NCI-H748 treated with DMSO at 0.1 percent for 48 hours (cell line): Measurements from ENCODE around the gene STXBP1.

Source experiments
- DNase-seq: peaks from one replicate; lab custom pipeline; 2025; lab: John Stamatoyannopoulos, UW

The STXBP1 gene

GRCh38 chr9:127715470-127716337 is 103.6 kb downstream of the STXBP1 start, which contains the start of the genes PTRH1 and TTC16:
Gene PTRH1, minus strand, starts transcription at chr9:127715663. Its CDS starts 24 bp downstream, at chr9:127715639.
Gene TTC16, plus strand, starts transcription at chr9:127716079. Its CDS starts 67 bp downstream, at chr9:127716146.
- DNase-seq, result peak; percentile 87

DNA sequence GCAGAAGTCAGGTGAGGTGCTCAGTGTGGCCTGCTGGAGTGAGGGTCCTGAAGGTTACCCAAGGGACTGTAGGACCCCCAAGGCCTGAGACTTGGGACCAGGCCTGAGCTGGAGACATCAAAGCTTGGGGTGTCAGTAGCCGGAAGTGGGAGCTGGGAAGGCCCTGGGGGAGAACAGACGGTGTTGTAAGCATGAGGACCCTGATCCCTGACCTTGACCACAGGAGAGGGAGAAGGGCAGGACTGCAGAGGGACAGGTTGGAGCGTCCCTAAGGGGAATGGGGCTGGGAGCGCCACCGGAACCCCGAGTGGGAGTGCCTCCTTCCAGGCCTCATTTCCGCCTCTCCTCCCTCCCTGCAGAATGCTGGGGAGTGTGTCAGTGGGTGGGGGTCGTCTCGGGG is 104.3 kb downstream of the STXBP1 start:
- no peak for DNase-seq

DNA sequence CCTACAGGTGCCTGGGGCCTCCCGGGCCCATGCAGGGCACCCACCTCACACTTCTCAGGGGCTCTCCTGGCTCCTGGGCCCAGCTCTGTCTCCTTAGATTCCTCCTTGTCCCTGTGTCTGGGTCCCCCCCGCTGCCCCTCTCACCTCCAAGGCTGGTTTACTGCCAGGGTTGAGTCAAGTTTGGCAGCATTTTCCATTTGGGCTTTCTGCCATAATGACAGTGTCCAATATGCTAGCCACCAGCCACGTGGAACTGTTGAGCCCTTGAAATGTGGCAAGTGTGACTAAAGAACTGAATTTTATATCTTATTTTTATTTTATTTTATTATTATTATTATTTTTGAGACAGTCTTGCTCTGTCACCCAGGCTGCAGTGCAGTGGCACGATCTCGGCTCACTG is 105.7 kb downstream of the STXBP1 start:
- no peak for DNase-seq

GRCh38 chr9:127720031-127720864 is 108.2 kb downstream of the STXBP1 start:
- no peak for DNase-seq

- no peak for DNase-seq
Observed at GRCh38 chr9:127720865-127721227, 108.8 kb downstream of the STXBP1 start.

DNA sequence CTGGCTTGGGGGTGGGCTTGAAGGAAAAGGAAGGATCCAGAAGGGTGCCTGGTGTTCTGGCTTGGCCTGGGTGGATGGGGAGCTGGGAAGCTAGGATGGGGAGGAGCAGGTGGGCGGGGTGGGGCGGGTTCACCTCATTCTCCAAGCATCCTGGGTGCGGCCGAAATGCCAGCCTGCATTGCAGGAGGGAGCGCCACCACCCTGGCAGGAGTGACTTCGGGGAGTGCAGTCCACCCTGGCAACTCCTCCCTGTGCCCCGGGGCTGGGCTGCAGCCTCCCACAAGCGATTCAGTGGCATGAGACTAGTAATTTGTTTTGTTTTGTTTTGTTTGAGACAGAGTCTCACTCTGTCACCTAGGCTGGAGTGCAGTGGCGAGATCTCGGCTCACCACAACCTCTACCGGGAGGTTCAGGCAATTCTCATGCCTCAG is 109.3 kb downstream of the STXBP1 start:
- DNase-seq, result no peak

DNA sequence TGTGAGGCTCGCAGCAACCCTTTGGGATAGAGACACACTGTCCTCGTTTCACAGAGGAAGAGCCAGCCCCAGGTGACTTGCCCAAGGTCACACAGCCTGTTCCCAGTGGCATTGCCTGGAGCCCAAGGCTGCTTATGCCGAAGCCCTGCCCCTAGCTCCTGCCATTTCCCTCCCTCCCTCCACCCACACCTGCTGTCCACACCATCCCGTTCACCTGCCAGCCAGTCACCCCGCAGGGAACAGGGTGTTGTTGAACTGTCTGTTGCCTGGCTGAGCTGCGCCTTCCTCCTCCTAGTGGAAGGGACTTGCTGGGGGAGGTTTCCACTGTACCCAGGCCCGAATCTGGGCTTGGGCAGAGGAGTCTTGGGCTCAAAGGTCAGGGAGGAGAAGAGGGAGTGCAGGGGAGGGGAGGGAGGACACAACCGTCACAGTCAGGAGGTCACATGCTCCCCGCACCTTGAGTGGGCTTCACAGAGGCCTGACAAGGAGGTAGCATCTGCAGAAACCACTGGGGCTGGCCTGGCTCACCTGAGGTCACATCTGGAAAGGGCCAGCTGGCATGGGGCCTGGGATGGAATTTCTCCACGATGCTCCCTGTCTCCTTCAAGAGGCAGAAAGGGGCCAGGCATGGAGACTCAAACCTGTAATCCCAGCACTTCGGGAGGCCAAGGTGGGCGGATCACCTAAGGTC is 110.1 kb downstream of the STXBP1 start:
- DNase-seq, result no peak

DNA sequence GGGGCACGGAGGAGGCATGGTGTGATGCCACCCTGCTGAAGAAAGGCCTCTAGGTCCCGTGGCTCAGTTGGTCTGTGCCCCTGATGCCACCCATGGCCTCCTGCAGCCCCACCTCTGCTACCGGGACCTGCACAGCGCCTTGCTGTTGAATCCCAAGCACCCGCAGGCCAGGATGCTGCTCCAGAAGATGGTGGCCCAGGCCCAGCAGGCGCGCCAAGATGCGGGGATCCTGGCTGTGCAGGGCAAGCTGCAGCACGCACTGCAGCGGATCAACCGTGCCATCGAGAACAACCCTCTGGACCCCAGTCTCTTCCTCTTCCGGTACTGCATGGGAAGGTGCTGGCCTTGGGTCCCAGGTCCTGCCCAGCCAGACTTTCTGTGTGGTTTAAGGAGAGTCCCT is 110.9 kb downstream of the STXBP1 start:
- no peak for DNase-seq

DNA sequence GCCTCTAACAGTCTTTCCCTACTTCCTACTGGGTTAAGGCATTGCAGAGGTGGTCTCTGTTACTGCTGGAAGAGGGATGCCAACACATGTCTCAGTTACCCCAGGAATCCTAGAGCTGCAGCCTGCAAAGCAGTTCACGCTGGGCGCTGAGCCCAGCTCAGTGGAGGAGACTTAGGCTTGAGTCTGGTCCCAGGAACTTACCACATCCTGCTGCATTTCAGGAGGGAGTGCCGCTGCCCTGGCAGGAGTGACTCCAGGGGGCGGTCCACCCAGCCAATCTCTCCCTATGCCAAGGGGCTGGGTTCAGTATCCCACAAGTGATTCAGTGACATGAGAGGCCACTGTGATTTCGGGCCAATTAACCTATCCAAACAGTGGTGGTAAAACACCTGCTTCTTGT is 111.4 kb downstream of the STXBP1 start:
- no peak for DNase-seq

GRCh38 chr9:127724012-127724411 is 111.9 kb downstream of the STXBP1 start:
- no peak for DNase-seq

- no peak for DNase-seq
Observed at GRCh38 chr9:127726871-127727270, 114.8 kb downstream of the STXBP1 start.

- no peak for DNase-seq
Observed at GRCh38 chr9:127728808-127729207, 116.7 kb downstream of the STXBP1 start.

GRCh38 chr9:127729522-127730256 is 117.6 kb downstream of the STXBP1 start:
- no peak for DNase-seq

GRCh38 chr9:127730262-127730661 is 118.2 kb downstream of the STXBP1 start:
- no peak for DNase-seq

DNA sequence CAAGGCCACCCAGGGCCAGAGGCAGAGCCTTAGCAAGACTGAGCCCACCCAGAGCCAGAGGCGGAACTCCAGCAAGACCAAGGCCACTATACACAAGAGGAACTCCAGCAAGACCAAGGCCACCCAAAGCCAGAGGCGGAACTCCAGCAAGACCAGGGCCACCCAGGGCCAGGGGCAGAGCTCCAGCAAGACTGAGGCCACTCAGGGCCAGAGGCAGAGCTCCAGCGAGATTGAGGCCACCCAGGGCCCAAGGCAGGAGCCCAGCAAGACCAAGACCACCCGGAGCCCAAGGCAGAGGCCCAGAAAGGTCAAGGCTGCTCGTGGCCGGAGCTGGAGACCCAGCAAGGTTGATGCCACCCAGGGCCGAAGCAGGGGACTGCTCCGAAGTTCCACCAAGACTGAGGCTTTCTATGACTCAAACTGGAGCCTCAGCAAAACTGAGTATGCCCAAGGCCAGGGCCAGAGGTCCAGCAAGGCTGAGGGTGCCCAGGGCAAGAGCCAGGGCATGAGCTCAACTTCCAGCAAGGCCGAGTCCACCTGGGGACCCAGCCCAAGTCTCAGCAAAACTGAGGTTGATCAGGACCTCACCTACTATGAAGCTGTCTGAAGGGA is 118.8 kb downstream of the STXBP1 start:
- no peak for DNase-seq

- DNase-seq, result no peak
Observed at GRCh38 chr9:127731938-127732337, 119.9 kb downstream of the STXBP1 start.

DNA sequence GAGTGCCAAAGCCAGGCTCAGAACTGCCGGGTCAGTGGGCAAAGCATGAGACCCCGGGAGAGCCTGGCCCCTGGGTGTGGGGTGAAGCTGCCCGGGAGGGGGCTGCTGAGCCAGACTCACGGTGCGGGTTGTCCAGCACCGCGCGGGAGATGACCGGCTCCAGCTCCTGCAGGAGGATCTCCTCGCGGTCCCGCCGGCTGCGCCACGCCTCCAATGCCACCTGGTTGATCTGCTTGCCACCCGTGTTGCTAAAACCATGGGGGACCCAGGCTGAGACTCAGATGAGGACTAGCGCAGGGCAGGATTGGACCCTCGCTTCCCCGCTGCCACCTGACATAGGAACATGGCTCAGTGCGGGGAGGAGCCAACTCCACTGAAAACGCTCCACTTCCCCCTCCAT is 120.4 kb downstream of the STXBP1 start:
- no peak for DNase-seq

DNA sequence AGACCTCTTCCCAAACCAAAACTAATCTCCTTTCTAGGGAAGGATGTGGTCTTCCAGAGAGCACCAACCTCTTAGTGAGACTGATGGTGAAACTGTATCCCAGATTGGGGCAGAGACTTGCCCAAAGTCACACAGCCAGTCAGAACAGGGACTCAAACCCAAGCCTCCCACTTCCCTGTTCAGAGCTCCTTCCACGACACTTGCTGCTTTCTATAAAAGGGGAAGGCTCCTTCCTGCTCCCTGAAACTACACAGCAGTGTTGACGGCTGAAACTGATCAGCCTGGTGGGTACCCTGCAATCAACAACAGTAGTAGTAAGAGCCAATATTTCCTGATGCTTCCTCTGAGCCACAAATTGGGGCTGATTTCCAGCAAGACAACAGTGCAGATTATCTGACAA is 121.5 kb downstream of the STXBP1 start:
- no peak for DNase-seq

GRCh38 chr9:127734247-127734746 is 122.2 kb downstream of the STXBP1 start:
- DNase-seq, result no peak

DNA sequence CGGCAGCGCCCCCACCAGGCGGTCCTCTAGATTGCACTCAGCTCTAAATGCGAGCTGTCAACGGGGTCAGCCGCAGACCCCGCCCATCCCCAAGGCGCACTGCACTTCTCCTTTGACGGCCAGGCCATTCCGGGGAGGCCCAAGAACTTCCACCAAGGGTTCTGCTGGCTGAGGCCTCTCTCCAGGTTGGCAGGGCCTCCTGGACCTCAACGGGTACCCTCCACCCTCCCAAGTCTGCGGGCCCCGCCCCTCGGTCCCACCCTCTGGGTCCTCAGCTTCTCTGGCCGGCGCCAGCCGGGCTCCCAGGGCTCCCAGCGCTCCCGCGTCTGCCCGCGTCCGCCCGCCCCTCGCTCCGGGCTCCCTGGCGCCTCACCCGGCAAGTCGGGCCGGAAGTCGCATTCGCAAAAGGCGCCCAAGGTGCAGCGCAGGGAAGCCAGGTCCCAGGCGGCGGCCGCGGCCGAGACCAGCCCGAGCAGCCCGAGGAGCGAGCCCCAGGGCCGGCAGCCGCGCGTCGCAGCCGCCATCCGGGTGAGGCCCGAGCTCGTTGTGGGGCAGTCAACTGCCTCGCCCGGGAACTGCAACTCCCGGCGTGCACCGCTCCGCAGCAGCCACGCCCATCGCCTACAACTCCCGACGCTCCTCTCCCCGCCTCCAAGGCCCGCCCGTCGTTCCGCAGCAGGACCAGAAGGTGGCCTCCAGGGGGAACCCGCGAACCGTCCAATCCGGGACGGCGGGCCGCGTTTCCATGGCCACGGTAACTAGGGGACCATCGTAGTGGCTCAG is 122.9 kb downstream of the STXBP1 start, which contains the start of gene TOR2A:
Gene TOR2A, minus strand, starts transcription at position 548 of the 783 bp plus-strand sequence. Its CDS starts 24 bp downstream, at position 524.
- DNase-seq, result peak; percentile 93
